HG03039 (cell line): ENCODE results near the gene TCF3.
A peak's percentile ranks its signal among the peaks of the same experiment; 100 is the strongest.

ENCODE experiments used
- ATAC-seq: cut with Tn5 transposase; IDR thresholded peaks from one replicate; pipeline ENCODE4 v1.9.1; 2021; ENCODE audit warnings: mild to moderate bottlenecking, moderate library complexity; ENCODE audit not compliant: unreplicated experiment

The TCF3 gene

DNA sequence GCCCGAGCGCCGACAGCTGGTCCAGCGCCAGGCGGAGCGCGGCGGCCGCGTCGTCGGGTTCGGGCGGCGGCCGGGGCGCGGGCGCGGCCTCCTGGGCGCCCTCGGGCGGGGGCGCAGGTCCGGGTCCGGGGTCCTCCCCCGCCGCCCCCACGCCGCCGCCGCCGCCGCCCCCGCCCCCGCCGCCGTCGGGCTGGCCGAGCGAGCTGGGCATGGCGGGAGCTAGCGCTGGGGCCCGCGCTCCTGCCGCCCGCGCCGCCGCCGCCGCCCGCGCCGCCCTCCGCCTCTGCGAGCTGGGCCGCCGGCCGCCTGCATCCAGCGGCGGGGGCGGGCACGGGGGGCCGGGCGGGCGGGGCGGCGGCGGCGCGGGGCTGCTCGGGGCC, 84.6 kb downstream of the TCF3 start:
- ATAC-seq: peak; percentile 3

GRCh38 chr19:1567116-1567847, 85.1 kb downstream of the TCF3 start:
- no peak for ATAC-seq

DNA sequence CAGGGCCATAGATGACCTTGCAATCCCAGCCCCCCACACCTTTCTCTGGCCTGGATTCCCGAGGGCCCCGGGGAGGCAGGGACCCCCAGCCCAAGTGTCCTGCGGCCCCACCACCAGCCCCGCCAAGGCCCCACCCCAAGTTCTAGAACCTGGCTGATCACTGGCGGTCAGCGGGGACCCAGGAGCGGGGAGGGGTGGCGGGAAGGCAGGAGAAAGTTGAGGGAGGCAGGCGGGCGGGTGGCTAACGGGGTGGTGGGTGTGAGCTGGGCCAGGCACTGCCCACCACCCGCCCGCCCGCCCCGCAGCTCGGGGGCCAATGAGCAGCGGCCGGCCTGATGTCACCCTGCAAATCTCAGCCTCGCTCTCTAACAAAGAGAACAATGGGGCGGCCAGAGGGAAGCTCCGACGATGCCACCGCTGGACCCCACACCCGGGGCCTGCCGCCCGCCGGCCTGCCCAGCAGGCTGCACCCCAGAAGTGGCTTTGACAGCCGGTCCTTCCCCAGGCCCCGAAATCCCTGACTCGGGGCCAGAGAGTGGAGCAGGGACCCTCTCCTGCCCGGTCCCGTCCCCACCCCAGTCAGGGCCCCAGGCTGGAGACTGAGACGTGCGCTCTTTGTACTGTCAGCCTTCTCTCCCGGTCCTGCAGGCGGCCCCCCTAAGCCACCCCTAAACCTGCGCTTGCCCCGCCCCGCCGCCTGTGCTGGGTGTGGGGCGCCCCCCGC, 85.9 kb downstream of the TCF3 start:
- ATAC-seq: no peak

DNA sequence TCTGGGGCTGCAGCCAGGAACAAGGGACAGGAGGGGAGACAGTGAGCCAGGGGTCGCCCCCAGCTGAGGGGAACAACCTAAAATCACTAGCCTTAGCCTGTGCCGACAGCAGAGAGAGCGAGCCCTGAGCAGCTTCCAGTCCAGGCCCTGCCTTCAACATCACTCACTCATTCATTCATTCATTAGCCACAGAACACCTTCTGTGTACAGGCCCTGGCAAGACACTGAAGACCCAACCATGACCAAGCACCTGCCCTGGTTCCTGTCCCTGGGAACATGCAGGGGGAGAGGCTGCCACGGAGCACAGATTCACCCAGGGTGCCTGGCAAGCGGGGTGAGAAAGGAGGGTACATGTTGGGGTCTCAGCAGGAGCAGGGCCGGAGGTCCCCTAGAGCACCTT, 89.2 kb downstream of the TCF3 start:
- no peak for ATAC-seq

DNA sequence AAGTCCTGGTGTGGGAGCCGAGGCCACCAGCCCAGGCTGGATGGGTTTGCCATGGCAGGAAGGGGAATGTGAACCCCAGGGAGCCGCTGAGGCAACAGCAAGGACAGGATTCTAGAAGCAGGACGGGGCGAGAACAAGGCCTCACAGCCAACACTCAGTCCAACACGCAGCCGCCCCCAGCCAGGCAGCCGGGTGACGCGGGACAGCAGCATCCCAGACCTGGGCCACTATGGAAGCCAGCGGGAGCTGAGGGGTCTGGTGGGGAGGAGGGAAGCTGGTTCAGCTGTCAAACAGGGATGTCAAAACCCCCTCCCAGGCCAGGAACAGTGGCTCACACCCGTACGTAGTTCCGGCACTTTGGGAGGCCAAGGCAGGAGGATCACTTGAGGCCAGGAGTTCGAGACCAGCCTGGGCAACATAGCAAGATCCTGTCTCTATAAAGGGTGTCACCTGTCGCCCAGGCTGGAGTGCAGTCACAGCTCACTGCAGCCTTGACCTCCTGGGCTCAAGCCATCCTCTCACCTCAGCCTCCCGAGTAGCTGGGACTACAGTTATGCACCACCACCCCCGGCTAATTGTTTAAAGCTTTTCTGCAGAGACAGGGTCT, 91.1 kb downstream of the TCF3 start:
- no peak for ATAC-seq

DNA sequence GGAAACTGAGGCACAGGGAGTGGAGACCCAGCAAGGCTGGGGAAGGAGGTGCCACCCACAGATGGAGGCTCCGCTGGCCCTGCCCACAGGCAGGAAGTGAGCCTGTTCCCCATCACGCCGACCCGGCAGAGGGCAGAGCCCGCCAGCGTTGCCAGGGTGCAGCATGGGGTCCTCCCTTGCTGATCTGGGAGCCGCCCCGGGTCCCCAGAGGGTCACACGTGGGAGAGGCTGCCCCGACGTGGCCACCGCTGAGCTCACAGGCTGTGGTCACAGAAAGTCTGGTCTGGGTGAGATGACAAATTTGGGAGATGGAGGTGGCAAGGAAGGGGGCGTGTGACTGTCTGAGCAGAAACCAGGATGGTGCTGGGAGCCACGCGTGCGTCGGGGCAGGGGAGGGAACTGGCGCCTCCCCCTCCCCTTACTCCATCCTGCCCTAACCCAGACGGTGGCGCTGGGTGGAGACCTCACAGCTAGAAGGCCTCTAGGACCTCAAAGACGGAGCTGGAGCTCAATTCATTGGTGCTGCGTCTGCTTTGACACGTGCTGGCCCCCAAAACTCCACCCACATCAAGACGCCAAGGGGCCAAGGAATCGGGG, 92.0 kb downstream of the TCF3 start:
- no peak for ATAC-seq
